Measurements from ENCODE around the gene ZNF652.
"Not testable (repeated sequence)": the region's sequence is repeated elsewhere in the genome, so short reads cannot be mapped to it uniquely, and the experiment has no call there.

Gene ZNF652

GRCh38 chr17:49387498-49388289 lies 25.6 kb upstream of the ZNF652 start:
- no peak for FAIRE-seq
- no peak for DNase-seq (ENCODE audit: insufficient read length, low spot score)

GRCh38 chr17:49386373-49386772 lies 24.3 kb upstream of the ZNF652 start:
- no peak for DNase-seq (ENCODE audit: insufficient read length, low spot score)
- FAIRE-seq, result no peak

GRCh38 chr17:49384951-49385350 lies 22.9 kb upstream of the ZNF652 start:
- FAIRE-seq, result no peak
- DNase-seq (ENCODE audit: insufficient read length, low spot score), result no peak

- DNase-seq (ENCODE audit: insufficient read length, low spot score) (no peak), FAIRE-seq (no peak)
Observed at GRCh38 chr17:49383060-49383459, 21.0 kb upstream of the ZNF652 start.

- no peak for DNase-seq (ENCODE audit: insufficient read length, low spot score)
- FAIRE-seq, result no peak
Observed at GRCh38 chr17:49382556-49382955, 20.5 kb upstream of the ZNF652 start.

GRCh38 chr17:49381793-49382192 lies 19.7 kb upstream of the ZNF652 start:
- peak; percentile 13 for FAIRE-seq
- no peak for DNase-seq (ENCODE audit: insufficient read length, low spot score)

- DNase-seq (ENCODE audit: insufficient read length, low spot score) (no peak), FAIRE-seq (peak; percentile 26)
Observed at GRCh38 chr17:49381033-49381432, 19.0 kb upstream of the ZNF652 start.

- no peak for FAIRE-seq
Observed at GRCh38 chr17:49379926-49380325, 17.9 kb upstream of the ZNF652 start.

GRCh38 chr17:49378311-49378710 lies 16.3 kb upstream of the ZNF652 start:
- no peak for FAIRE-seq
- DNase-seq (ENCODE audit: insufficient read length, low spot score), result no peak

More at GRCh38 chr17:49379926-49380325, 17.9 kb upstream of the ZNF652 start:
- DNase-seq (ENCODE audit: insufficient read length, low spot score), result no peak

- DNase-seq (ENCODE audit: insufficient read length, low spot score) (no peak), FAIRE-seq (no peak)
Observed at GRCh38 chr17:49375544-49375943, 13.5 kb upstream of the ZNF652 start.

GRCh38 chr17:49373115-49373514 lies 11.1 kb upstream of the ZNF652 start:
- no peak for FAIRE-seq
- no peak for DNase-seq (ENCODE audit: insufficient read length, low spot score)

GRCh38 chr17:49372425-49372824 lies 10.4 kb upstream of the ZNF652 start:
- no peak for DNase-seq (ENCODE audit: insufficient read length, low spot score)
- no peak for FAIRE-seq

GRCh38 chr17:49370971-49371834 lies 9.2 kb upstream of the ZNF652 start:
- DNase-seq (ENCODE audit: insufficient read length, low spot score), result no peak

GRCh38 chr17:49369760-49370159 lies 7.7 kb upstream of the ZNF652 start:
- FAIRE-seq, result no peak
- no peak for DNase-seq (ENCODE audit: insufficient read length, low spot score)

More at GRCh38 chr17:49370971-49371834, 9.2 kb upstream of the ZNF652 start:
- no peak for FAIRE-seq

- DNase-seq (ENCODE audit: insufficient read length, low spot score) (no peak), FAIRE-seq (no peak)
Observed at GRCh38 chr17:49369089-49369488, 7.0 kb upstream of the ZNF652 start.

- FAIRE-seq (no peak), DNase-seq (ENCODE audit: insufficient read length, low spot score) (no peak)
Observed at GRCh38 chr17:49365667-49366066, 3.6 kb upstream of the ZNF652 start.

GRCh38 chr17:49365126-49365525 lies 3.1 kb upstream of the ZNF652 start:
- DNase-seq (ENCODE audit: insufficient read length, low spot score); FAIRE-seq: not testable (repeated sequence)

- DNase-seq (ENCODE audit: insufficient read length, low spot score) (no peak), FAIRE-seq (no peak)
Observed at GRCh38 chr17:49364119-49364518, 2.1 kb upstream of the ZNF652 start.

GRCh38 chr17:49363251-49363650 lies 1.2 kb upstream of the ZNF652 start:
- DNase-seq (ENCODE audit: insufficient read length, low spot score) (no peak), FAIRE-seq (no peak)

GRCh38 chr17:49362723-49363117 lies 670 bp upstream of the ZNF652 start:
- no peak for FAIRE-seq
- DNase-seq (ENCODE audit: insufficient read length, low spot score), result no peak

GRCh38 chr17:49361129-49361901 lies 735 bp downstream of the ZNF652 start:
- FAIRE-seq (no peak), DNase-seq (ENCODE audit: insufficient read length, low spot score) (peak; percentile 51)
